Measurements from ENCODE around the gene EXTL1. TPM values are rescaled to one million over a fixed set of nuclear protein-coding genes. Genes with fewer than 3 reads are reported as not detected.

Gene EXTL1
- total and polyA plus RNA-seq, 10 of the 15 experiments (the other 5 are each of a cell fraction or from before 2014, with no cell fraction given): not detected

DNA sequence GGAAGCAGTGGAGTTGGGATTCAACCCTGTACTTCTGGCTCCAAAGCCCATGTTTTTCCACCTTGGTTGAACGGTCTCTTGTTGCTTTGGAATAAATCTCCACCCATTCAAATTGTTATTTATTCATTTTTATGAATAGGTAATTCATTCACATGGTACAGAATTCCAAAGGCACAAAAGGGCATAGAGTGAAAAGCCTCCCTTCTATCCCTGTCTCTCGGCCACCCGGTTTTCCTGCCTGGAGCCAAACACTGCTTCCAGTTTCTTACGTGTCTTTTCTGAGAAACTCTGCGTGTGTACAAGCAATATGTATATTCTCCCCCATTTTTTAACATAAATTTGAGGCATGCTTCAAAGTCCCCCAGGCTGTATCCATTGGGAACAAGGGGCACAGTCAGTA lies 3.9 kb downstream of the EXTL1 start (continued):
- TF ChIP-seq ZNF274 (IDR thresholded peaks at IDR 0.05; ENCODE audit: insufficient read depth, insufficient read length) (no peak), ZBED1 (IDR thresholded peaks at IDR 0.05; ENCODE audit: borderline replicate concordance) (no peak), RELA (IDR thresholded peaks at IDR 0.05; ENCODE audit: borderline replicate concordance, partially characterized antibody) (no peak)

DNA sequence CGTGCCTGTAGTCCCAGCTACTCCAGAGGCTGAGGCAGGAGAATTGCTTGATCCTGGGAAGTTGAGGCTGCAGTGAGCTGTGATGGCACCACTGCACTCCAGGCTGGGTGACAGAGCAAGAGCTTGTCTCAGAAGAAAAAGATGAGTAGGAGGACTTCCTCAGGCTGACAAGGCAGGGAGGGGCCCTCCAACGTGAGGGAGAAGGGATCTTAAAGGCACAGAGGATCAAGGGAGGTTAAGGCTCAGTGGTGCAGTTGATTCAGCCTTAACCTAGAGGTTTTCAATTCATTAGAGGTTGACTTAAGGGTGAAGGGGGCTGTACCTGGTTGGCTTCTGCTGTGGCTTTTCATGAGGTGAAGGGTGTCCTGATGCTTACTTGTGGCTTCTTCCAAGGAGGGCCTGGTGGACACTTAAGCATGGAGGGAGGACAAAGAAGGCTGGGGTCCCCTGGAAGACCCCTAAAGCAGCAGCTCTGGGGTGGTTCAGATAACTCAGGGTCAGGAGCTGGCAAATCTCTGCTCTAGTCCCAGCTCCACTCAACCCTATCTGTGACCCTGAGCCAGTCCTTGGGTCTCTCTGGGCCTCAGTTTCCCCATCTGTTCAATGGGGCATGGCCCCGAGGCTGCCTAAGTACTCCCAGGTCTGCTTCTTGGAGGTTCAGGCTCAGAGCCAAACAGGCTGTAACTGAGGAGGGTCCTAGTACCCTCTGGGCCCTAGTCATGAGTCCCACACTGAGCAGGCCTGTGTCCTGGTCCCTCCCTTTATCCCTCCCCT lies 6.3 kb downstream of the EXTL1 start:
- TF ChIP-seq, protein P1, sequence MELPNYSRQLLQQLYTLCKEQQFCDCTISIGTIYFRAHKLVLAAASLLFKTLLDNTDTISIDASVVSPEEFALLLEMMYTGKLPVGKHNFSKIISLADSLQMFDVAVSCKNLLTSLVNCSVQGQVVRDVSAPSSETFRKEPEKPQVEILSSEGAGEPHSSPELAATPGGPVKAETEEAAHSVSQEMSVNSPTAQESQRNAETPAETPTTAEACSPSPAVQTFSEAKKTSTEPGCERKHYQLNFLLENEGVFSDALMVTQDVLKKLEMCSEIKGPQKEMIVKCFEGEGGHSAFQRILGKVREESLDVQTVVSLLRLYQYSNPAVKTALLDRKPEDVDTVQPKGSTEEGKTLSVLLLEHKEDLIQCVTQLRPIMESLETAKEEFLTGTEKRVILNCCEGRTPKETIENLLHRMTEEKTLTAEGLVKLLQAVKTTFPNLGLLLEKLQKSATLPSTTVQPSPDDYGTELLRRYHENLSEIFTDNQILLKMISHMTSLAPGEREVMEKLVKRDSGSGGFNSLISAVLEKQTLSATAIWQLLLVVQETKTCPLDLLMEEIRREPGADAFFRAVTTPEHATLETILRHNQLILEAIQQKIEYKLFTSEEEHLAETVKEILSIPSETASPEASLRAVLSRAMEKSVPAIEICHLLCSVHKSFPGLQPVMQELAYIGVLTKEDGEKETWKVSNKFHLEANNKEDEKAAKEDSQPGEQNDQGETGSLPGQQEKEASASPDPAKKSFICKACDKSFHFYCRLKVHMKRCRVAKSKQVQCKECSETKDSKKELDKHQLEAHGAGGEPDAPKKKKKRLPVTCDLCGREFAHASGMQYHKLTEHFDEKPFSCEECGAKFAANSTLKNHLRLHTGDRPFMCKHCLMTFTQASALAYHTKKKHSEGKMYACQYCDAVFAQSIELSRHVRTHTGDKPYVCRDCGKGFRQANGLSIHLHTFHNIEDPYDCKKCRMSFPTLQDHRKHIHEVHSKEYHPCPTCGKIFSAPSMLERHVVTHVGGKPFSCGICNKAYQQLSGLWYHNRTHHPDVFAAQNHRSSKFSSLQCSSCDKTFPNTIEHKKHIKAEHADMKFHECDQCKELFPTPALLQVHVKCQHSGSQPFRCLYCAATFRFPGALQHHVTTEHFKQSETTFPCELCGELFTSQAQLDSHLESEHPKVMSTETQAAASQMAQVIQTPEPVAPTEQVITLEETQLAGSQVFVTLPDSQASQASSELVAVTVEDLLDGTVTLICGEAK (IDR thresholded peaks at IDR 0.05; ENCODE audit: borderline replicate concordance): no peak
- no peak for TF ChIP-seq RBBP5 (conservative IDR thresholded peaks at IDR 0.05)
- Histone ChIP-seq H4K20me1 (ENCODE audit: control insufficient read depth, insufficient read depth) (no peaks in the 10 kb centered on the region), H3K4me1 (ENCODE audit: control insufficient read depth, insufficient read depth, low read length) (no peaks in the 10 kb centered on the region), H3K4me3 (no peak overlapping the region), H3K9me3 (replicated peaks; ENCODE audit: control insufficient read depth, insufficient read depth, low read length) (0 out of 3 replicates have a peak, but pooled peaks cover 2% of the 10 kb centered on the region), H3K9ac (ENCODE audit: control insufficient read depth, insufficient read depth, low read length) (no peak overlapping the region), H2AFZ (ENCODE audit: control insufficient read depth, low read depth, low read length) (no peak overlapping the region), H3K27ac (ENCODE audit: control insufficient read depth, insufficient read depth) (no peak overlapping the region), H3K27me3 (replicated peaks in 1 of 2; ENCODE audit: control insufficient read depth in 2 of 2, insufficient read depth in 2 of 2, low read length in 1 of 2) (no peaks in the 10 kb centered on the region; a peak in 1 of 4 replicates), H3K36me3 (ENCODE audit: control insufficient read depth in 2 of 2, insufficient read depth in 2 of 2, low read length in 1 of 2) (no peaks in the 10 kb centered on the region), H3K4me2 (ENCODE audit: control insufficient read depth, insufficient read depth) (no peak overlapping the region), H3K79me2 (ENCODE audit: control insufficient read depth, insufficient read depth, low read length) (no peaks in the 10 kb centered on the region)
- 0% methylated on average over 3 of the region's 3 CpGs for WGBS (ENCODE audit: insufficient coverage, insufficient replicate concordance, low lambda C conversion rate, missing lambda C conversion rate)
- SMC1A ChIA-PET (ENCODE audit: uncharacterized antibody, unreplicated experiment): interaction anchor here (1.0 to 1.1 kb wide), 2 partner anchors 39 to 57 kb away, joined by 3 read pairs; no protein-coding TSS in a partner anchor
- RAD21 ChIA-PET (ENCODE audit: unreplicated experiment): interaction anchor here (0.8 kb wide), 1 partner anchor 30 kb away, joined by 4 read pairs; the partner anchor contains the start of gene PAFAH2
- POLR2A ChIA-PET: interaction anchor here (0.7 kb wide), 1 partner anchor 103 kb away, joined by 4 read pairs; no protein-coding TSS in a partner anchor
- CTCF ChIA-PET: interaction anchor here (0.7 to 1.3 kb wide), 5 partner anchors 8 to 132 kb away, joined by 3 to 6 read pairs (median 4); no protein-coding TSS in a partner anchor
- intact Hi-C loops (cut with micrococcal nuclease; ENCODE audit: unreplicated experiment): no loop called here
- no TSS peak for BruUV-seq (replicated peaks)
- peak; percentile 34; the same call in 1 of the 3 replicates for ATAC-seq
- no peak for DNase-seq (ENCODE audit: low read depth, low spot score)
- in situ Hi-C loops (cut with MboI): no loop called here
- FAIRE-seq: no peak

All from GM12878 (cell line).